ENCODE data around the gene GTPBP8.

- TF ChIP-seq CTCF (IDR thresholded peaks at IDR 0.05; ENCODE audit: low read length), result no peak
- TF ChIP-seq EZH2 (IDR thresholded peaks at IDR 0.05; ENCODE audit: borderline replicate concordance, low read length), result no peak
Measured at GRCh38 chr3:112987710-112988334, 3.0 kb upstream of the GTPBP8 start.

Measured in OCI-LY1 (cell line).